GM18873 (cell line): ENCODE measurements around the gene MANBA.
"Not testable (repeated sequence)": the region's sequence is repeated elsewhere in the genome, so short reads cannot be mapped to it uniquely, and the experiment has no call there.

Experiments
- ATAC-seq: cut with Tn5 transposase; IDR thresholded peaks from one replicate; pipeline ENCODE4 v1.9.1; 2021; ENCODE audit warnings: mild to moderate bottlenecking, moderate library complexity, moderate number of reproducible peaks; ENCODE audit not compliant: unreplicated experiment, low FRiP score

Gene MANBA

GRCh38 chr4:102764901-102765300 is 4.1 kb upstream of the MANBA start:
- no peak for ATAC-seq

GRCh38 chr4:102761906-102762305 is 1.1 kb upstream of the MANBA start:
- no peak for ATAC-seq

GRCh38 chr4:102761296-102761701 is 531 bp upstream of the MANBA start:
- ATAC-seq: peak; percentile 13

- ATAC-seq: peak; percentile 53
Measured at GRCh38 chr4:102759831-102760644, 730 bp downstream of the MANBA start.

GRCh38 chr4:102758241-102759160 is 2.3 kb downstream of the MANBA start:
- ATAC-seq: no peak

- ATAC-seq: no peak
Measured at GRCh38 chr4:102757681-102758080, 3.1 kb downstream of the MANBA start.

GRCh38 chr4:102754044-102754443 is 6.7 kb downstream of the MANBA start:
- ATAC-seq: no peak

- no peak for ATAC-seq
Measured at GRCh38 chr4:102751941-102752340, 8.8 kb downstream of the MANBA start.

- peak; percentile 96 for ATAC-seq
Measured at GRCh38 chr4:102743352-102743751, 17.4 kb downstream of the MANBA start.

- not testable (repeated sequence) for ATAC-seq
Measured at GRCh38 chr4:102738802-102739201, 22.0 kb downstream of the MANBA start.

GRCh38 chr4:102736636-102737549 is 23.9 kb downstream of the MANBA start:
- no peak for ATAC-seq

- ATAC-seq: no peak
Measured at GRCh38 chr4:102735582-102735981, 25.2 kb downstream of the MANBA start.

- peak; percentile 99 for ATAC-seq
Measured at GRCh38 chr4:102734591-102735385, 26.0 kb downstream of the MANBA start.

- no peak for ATAC-seq
Measured at GRCh38 chr4:102734116-102734515, 26.7 kb downstream of the MANBA start.

GRCh38 chr4:102733084-102733483 is 27.7 kb downstream of the MANBA start:
- ATAC-seq: no peak

GRCh38 chr4:102732678-102733077 is 28.1 kb downstream of the MANBA start:
- ATAC-seq: no peak

- no peak for ATAC-seq
Measured at GRCh38 chr4:102730968-102731533, 29.7 kb downstream of the MANBA start.

- not testable (repeated sequence) for ATAC-seq
Measured at GRCh38 chr4:102729486-102729885, 31.3 kb downstream of the MANBA start.

GRCh38 chr4:102726919-102727318 is 33.8 kb downstream of the MANBA start:
- not testable (repeated sequence) for ATAC-seq
